PC-9 (cell line): ENCODE data around the gene XYLT2. TPM values are rescaled to one million over a fixed set of nuclear protein-coding genes. Genes with fewer than 3 reads are reported as not detected.

Experiments
- BruUV-seq: library from RNA; stranded (reverse); fragments of 400-500 nt; replicated peaks from 2 replicates; lab custom pipeline; 2021; lab: Mats Ljungman, UMichigan
- CTCF ChIA-PET: fragments of 300-600 bp; sonication (Branson Sonifier 250); formaldehyde crosslinking; loops from one replicate; lab custom pipeline; 2022; ENCODE audit warnings: antibody characterized with exemption; lab: Charles Lee
- POLR2A ChIA-PET: fragments of 300-600 bp; sonication (Branson Sonifier 250); formaldehyde crosslinking; loops from one replicate; lab custom pipeline; 2022; ENCODE audit warnings: antibody characterized with exemption; ENCODE audit not compliant: unreplicated experiment; lab: Charles Lee
- DNase-seq, 2 experiments: peaks; one replicate each; pipeline versions ENCODE4 v3.0.0 to v3.0.0-alpha.2; 2015 to 2022; ENCODE audit warnings: mixed read lengths in 1 of 2
- H2AFZ ChIP-seq: fragments of 200-600 bp; sonication (generic); 2 replicates; pipeline ENCODE4 v1.8.1; 2017; ENCODE audit warnings: antibody characterized with exemption
- H3F3A ChIP-seq: fragments of 200-600 bp; sonication (generic); 2 replicates; pipeline ENCODE4 v1.8.1; 2017; ENCODE audit warnings: antibody characterized with exemption, mild to moderate bottlenecking, low read depth; ENCODE audit not compliant: insufficient read depth
- H3K27ac ChIP-seq: fragments of 200-600 bp; sonication (generic); 2 replicates; pipeline ENCODE4 v1.6.1; 2016; ENCODE audit warnings: mixed run types
- H3K27me3 ChIP-seq: fragments of 200-600 bp; sonication (generic); 2 replicates; pipeline ENCODE4 v1.6.1; 2016; ENCODE audit warnings: low read depth, mixed run types; ENCODE audit not compliant: insufficient read depth
- H3K36me3 ChIP-seq: fragments of 200-600 bp; sonication (generic); 2 replicates; pipeline ENCODE4 v1.6.1; 2016; ENCODE audit warnings: low read depth, mixed run types
- H3K4me1 ChIP-seq: fragments of 200-600 bp; sonication (generic); replicated peaks from 2 replicates; pipeline ENCODE4 v1.6.1; 2016; ENCODE audit warnings: mixed run types; ENCODE audit not compliant: insufficient read depth
- H3K4me2 ChIP-seq: fragments of 200-600 bp; sonication (generic); 2 replicates; pipeline ENCODE4 v1.6.1; 2017; ENCODE audit warnings: mixed run types
- H3K4me3 ChIP-seq: fragments of 200-600 bp; sonication (generic); 2 replicates; pipeline ENCODE4 v1.6.1; 2016; ENCODE audit warnings: mixed run types
- H3K79me2 ChIP-seq: fragments of 200-600 bp; sonication (generic); 2 replicates; pipeline ENCODE4 v1.6.1; 2017; ENCODE audit warnings: low read depth, mixed run types
- H3K9me2 ChIP-seq: fragments of 200-600 bp; sonication (generic); 2 replicates; pipeline ENCODE4 v1.8.1; 2017; ENCODE audit warnings: mild to moderate bottlenecking; ENCODE audit not compliant: insufficient read depth
- H3K9me3 ChIP-seq: fragments of 200-600 bp; sonication (generic); 2 replicates; pipeline ENCODE4 v1.8.1; 2016; ENCODE audit warnings: low read depth; ENCODE audit not compliant: insufficient read depth
- H4K20me1 ChIP-seq: fragments of 200-600 bp; sonication (generic); 2 replicates; pipeline ENCODE4 v1.8.1; 2017; ENCODE audit not compliant: insufficient read depth
- CTCF ChIP-seq: fragments of 200-600 bp; sonication (generic); conservative IDR thresholded peaks from 2 replicates; pipeline ENCODE4 v1.6.1; 2017; ENCODE audit warnings: mixed run types, antibody characterized with exemption, mild to moderate bottlenecking, moderate library complexity
- EZH2 ChIP-seq: fragments of 200-600 bp; sonication (generic); IDR thresholded peaks from 2 replicates; pipeline ENCODE4 v1.8.0; 2017; ENCODE audit warnings: antibody characterized with exemption, low read depth
- intact Hi-C: fragments of 100-400 bp; cut with micrococcal nuclease; formaldehyde crosslinking; loops from one replicate; pipeline ENCODE4 v1.10.0; 2022; ENCODE audit not compliant: unreplicated experiment
- total RNA-seq: library from RNA; stranded (reverse); gene quantifications from 2 replicates; pipeline ENCODE4 v1.2.3, GENCODE V29; 2021

The XYLT2 gene
- total RNA-seq, 1 experiment from 2014 or later = 37.5 TPM

- Histone ChIP-seq H3K27me3 (no peaks in the 10 kb centered on the region), H3K9me3 (no peaks in the 10 kb centered on the region), H3K4me3 (no peak overlapping the region), H3K79me2 (peaks cover 5% of the 10 kb centered on the region; the same call in 1 of the 2 replicates), H3K36me3 (0 out of 2 replicates have a peak, but pooled peaks cover 7% of the 10 kb centered on the region), H3K9me2 (no peaks in the 10 kb centered on the region), H3K27ac (no peak overlapping the region), H3K4me1 (no peaks in the 10 kb centered on the region), H3K4me2 (no peak overlapping the region), H2AFZ (no peak overlapping the region), H4K20me1 (peaks cover 3% of the 10 kb centered on the region), H3F3A (peaks cover 6% of the 10 kb centered on the region; the same call in 1 of the 2 replicates)
- intact Hi-C loops = no loop called here
- ChIA-PET CTCF (no interaction called here), POLR2A (no interaction called here)
- no peak for DNase-seq
- BruUV-seq = no TSS peak
- TF ChIP-seq CTCF (no peak), EZH2 (no peak)
Observed at GRCh38 chr17:50352693-50353599, 7.0 kb downstream of the XYLT2 start.

- 0 out of 2 replicates have a peak, but pooled peaks cover 7% of the 10 kb centered on the region for H3K36me3 ChIP-seq
- ChIA-PET CTCF (no interaction called here), POLR2A (no interaction called here)
- no peaks in the 10 kb centered on the region for H3F3A ChIP-seq
- no peaks in the 10 kb centered on the region for H3K9me2 ChIP-seq
- BruUV-seq = no TSS peak
- H3K4me3 ChIP-seq = no peak overlapping the region
- H2AFZ ChIP-seq = no peak overlapping the region
- no peak for DNase-seq
- H3K27me3 ChIP-seq = no peaks in the 10 kb centered on the region
- H3K9me3 ChIP-seq = no peaks in the 10 kb centered on the region
- TF ChIP-seq CTCF (no peak), EZH2 (no peak)
- no peak overlapping the region for H3K4me2 ChIP-seq
- no peaks in the 10 kb centered on the region for H3K4me1 ChIP-seq
- intact Hi-C loops = no loop called here
- peaks cover 3% of the 10 kb centered on the region; the same call in 1 of the 2 replicates for H4K20me1 ChIP-seq
- H3K79me2 ChIP-seq = no peaks in the 10 kb centered on the region
- no peak overlapping the region for H3K27ac ChIP-seq
Observed at GRCh38 chr17:50353600-50354195, 7.8 kb downstream of the XYLT2 start.

DNA sequence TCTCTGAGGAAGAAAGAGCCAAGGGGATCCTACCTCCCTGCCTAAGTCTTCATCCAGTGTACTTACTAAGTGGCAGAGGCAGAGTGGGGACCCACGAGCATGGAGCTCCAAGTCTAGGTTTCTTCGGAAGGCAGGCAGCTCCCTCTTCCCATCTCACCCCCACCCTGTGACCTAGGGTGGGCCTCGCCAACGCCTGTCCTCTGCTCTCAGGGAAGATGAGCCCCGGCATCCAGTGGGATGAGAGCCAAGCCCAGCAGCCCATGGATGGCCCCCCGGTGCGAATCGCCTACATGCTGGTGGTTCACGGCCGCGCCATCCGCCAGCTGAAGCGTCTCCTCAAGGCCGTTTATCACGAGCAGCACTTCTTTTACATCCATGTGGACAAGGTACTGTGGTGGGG is 8.3 kb downstream of the XYLT2 start:
- no peak for DNase-seq
- TF ChIP-seq EZH2 = no peak
- TF ChIP-seq CTCF = no peak
- intact Hi-C loops = no loop called here
- ChIA-PET POLR2A (no interaction called here), CTCF (no interaction called here)
- H3F3A ChIP-seq = no peaks in the 10 kb centered on the region
- BruUV-seq = no TSS peak
- no peak overlapping the region for H3K4me3 ChIP-seq
- H3K4me2 ChIP-seq = no peak overlapping the region
- no peaks in the 10 kb centered on the region for H3K4me1 ChIP-seq
- no peaks in the 10 kb centered on the region for H3K9me3 ChIP-seq
- H3K27ac ChIP-seq = no peak overlapping the region
- H4K20me1 ChIP-seq = peaks cover 3% of the 10 kb centered on the region; the same call in 1 of the 2 replicates
- no peaks in the 10 kb centered on the region for H3K27me3 ChIP-seq
- H3K36me3 ChIP-seq = 0 out of 2 replicates have a peak, but pooled peaks cover 7% of the 10 kb centered on the region
- no peaks in the 10 kb centered on the region for H3K79me2 ChIP-seq
- no peaks in the 10 kb centered on the region for H3K9me2 ChIP-seq
- no peak overlapping the region for H2AFZ ChIP-seq
